Body of pancreas (tissue), 4 donors: ENCODE results near the gene CISH.

Experiments used
- CTCF ChIP-seq, 7 experiments: fragments of 450-650 bp in 4 of 7; fragments of 200-600 bp in 3 of 7; sonication (generic) in 3 of 7; IDR thresholded peaks; one replicate each; pipeline ENCODE4 v1.5.1; 2016 to 2019; ENCODE audit warnings: antibody characterized with exemption in 7 of 7
- POLR2A ChIP-seq, 3 donors: fragments of 450-650 bp; IDR thresholded peaks; one replicate each; pipeline ENCODE4 v1.6.1; 2016; ENCODE audit warnings: antibody characterized with exemption in 3 of 3, mild to moderate bottlenecking in 2 of 3

- TF ChIP-seq CTCF (IDR thresholded peaks at IDR 0.05) (no peak), POLR2A (IDR thresholded peaks at IDR 0.05) (no peak)
Measured at GRCh38 chr3:50573566-50574443, 37.8 kb downstream of the CISH start.
